ENCODE data around the gene ST6GALNAC1. TPM values are rescaled to one million over a fixed set of nuclear protein-coding genes. Genes with fewer than 3 reads are reported as not detected.
A peak's percentile ranks its signal among the peaks of the same experiment; 100 is the strongest.

Gene ST6GALNAC1
- total and polyA plus RNA-seq, 2 of the 13 experiments (the other 11 are each of a cell fraction or from before 2014, with no cell fraction given) = not detected

- TF ChIP-seq WIZ (CRISPR knock-in tag; IDR thresholded peaks at IDR 0.05) (no peak), ZNF670 (CRISPR knock-in tag; IDR thresholded peaks at IDR 0.05; ENCODE audit: borderline replicate concordance) (peak; percentile 59), ZNF296 (CRISPR knock-in tag; conservative IDR thresholded peaks at IDR 0.05) (no peak), HNRNPLL (IDR thresholded peaks at IDR 0.05; ENCODE audit: low read depth, low read length, poor library complexity, severe bottlenecking) (no peak), ZBTB49 (CRISPR knock-in tag; IDR thresholded peaks at IDR 0.05; ENCODE audit: borderline replicate concordance) (no peak), DNMT1 (CRISPR knock-in tag; IDR thresholded peaks at IDR 0.05) (0 out of 2 replicates have a peak, but pooled peaks have one; percentile 33), ZNF331 (CRISPR knock-in tag; IDR thresholded peaks at IDR 0.05) (peak; percentile 10; the same call in 1 of the 2 replicates), ZNF7 (CRISPR knock-in tag; IDR thresholded peaks at IDR 0.05) (no peak), ATF3 (CRISPR knock-in tag; IDR thresholded peaks at IDR 0.05) (no peak), SALL2 (CRISPR knock-in tag; IDR thresholded peaks at IDR 0.05) (no peak), THYN1 (CRISPR knock-in tag; IDR thresholded peaks at IDR 0.05; ENCODE audit: borderline replicate concordance, low read depth) (no peak), ZNF724P (CRISPR knock-in tag; IDR thresholded peaks at IDR 0.05; ENCODE audit: borderline replicate concordance) (no peak; the same call in 1 of the 2 replicates), ZNF292 (CRISPR knock-in tag; IDR thresholded peaks at IDR 0.05; ENCODE audit: borderline replicate concordance, low read depth) (peak; percentile 68; the same call in 1 of the 2 replicates), HNF4A (CRISPR knock-in tag; IDR thresholded peaks at IDR 0.05) (peak; percentile 90), ZNF800 (CRISPR knock-in tag; IDR thresholded peaks at IDR 0.05) (0 out of 2 replicates have a peak, but pooled peaks have one; percentile 46), GLI4 (CRISPR knock-in tag; IDR thresholded peaks at IDR 0.05; ENCODE audit: borderline replicate concordance) (no peak), NFKB2 (CRISPR knock-in tag; IDR thresholded peaks at IDR 0.05; ENCODE audit: borderline replicate concordance) (no peak), ZNF276 (CRISPR knock-in tag; IDR thresholded peaks at IDR 0.05; ENCODE audit: low read depth) (no peak), ZBTB7B (CRISPR knock-in tag; IDR thresholded peaks at IDR 0.05) (peak; percentile 62; the same call in 1 of the 2 replicates), GTF3A (CRISPR knock-in tag; conservative IDR thresholded peaks at IDR 0.05) (no peak), ZNF431 (CRISPR knock-in tag; IDR thresholded peaks at IDR 0.05; ENCODE audit: borderline replicate concordance, low read depth) (peak; percentile 74; the same call in 1 of the 2 replicates), TRIM24 (CRISPR knock-in tag; IDR thresholded peaks at IDR 0.05) (no peak)
Observed at GRCh38 chr17:76691379-76692191, 48.0 kb upstream of the ST6GALNAC1 start (continued).

Measured in HepG2 (cell line).